GM23338 (cell line): Measurements from ENCODE around the gene SLC49A4. TPM values are rescaled to one million over a fixed set of nuclear protein-coding genes. Genes with fewer than 3 reads are reported as not detected.

ENCODE experiments used
- ATAC-seq: fragments of 200-7000 bp; cut with Tn5 transposase; 3 replicates; pipeline ENCODE4 v1.9.1; 2020
- DNase-seq: peaks from one replicate; pipeline ENCODE4 v3.0.0-alpha.2; 2015; ENCODE audit warnings: low spot score
- H2AFZ ChIP-seq: fragments of 200-600 bp; sonication (generic); 2 replicates; pipeline ENCODE4 v1.8.0; 2016; ENCODE audit warnings: antibody characterized with exemption, mild to moderate bottlenecking, moderate library complexity
- H3F3A ChIP-seq: fragments of 200-600 bp; sonication (generic); replicated peaks from 2 replicates; pipeline ENCODE4 v1.8.0; 2017; ENCODE audit warnings: antibody characterized with exemption, mixed run types, low read depth
- H3K27ac ChIP-seq: fragments of 200-600 bp; sonication (generic); 2 replicates; pipeline ENCODE4 v1.6.1; 2016; ENCODE audit warnings: low read depth
- H3K27me3 ChIP-seq: fragments of 200-600 bp; sonication (generic); 2 replicates; pipeline ENCODE4 v1.8.0; 2016; ENCODE audit warnings: mild to moderate bottlenecking, mixed run types, moderate library complexity; ENCODE audit not compliant: insufficient read depth
- H3K36me3 ChIP-seq: fragments of 200-600 bp; sonication (generic); 2 replicates; pipeline ENCODE4 v1.8.0; 2016; ENCODE audit warnings: mild to moderate bottlenecking; ENCODE audit not compliant: insufficient read depth
- H3K4me1 ChIP-seq: fragments of 200-600 bp; sonication (generic); 2 replicates; pipeline ENCODE4 v1.8.0; 2016; ENCODE audit warnings: mild to moderate bottlenecking, moderate library complexity; ENCODE audit not compliant: insufficient read depth
- H3K4me2 ChIP-seq: fragments of 200-600 bp; sonication (generic); 2 replicates; pipeline ENCODE4 v1.7.1; 2017; ENCODE audit warnings: mixed run types
- H3K4me3 ChIP-seq: fragments of 200-600 bp; sonication (generic); 2 replicates; pipeline ENCODE4 v1.6.1; 2016; ENCODE audit warnings: mixed run types
- H3K79me2 ChIP-seq: fragments of 200-600 bp; sonication (generic); replicated peaks from 2 replicates; pipeline ENCODE4 v1.8.0; 2017; ENCODE audit warnings: mild to moderate bottlenecking; ENCODE audit not compliant: insufficient read depth
- H3K9me2 ChIP-seq: fragments of 200-600 bp; sonication (generic); 2 replicates; pipeline ENCODE4 v1.8.0; 2017; ENCODE audit not compliant: insufficient read depth
- H4K20me1 ChIP-seq: fragments of 200-600 bp; sonication (generic); replicated peaks from 2 replicates; pipeline ENCODE4 v1.8.0; 2017; ENCODE audit warnings: mild to moderate bottlenecking; ENCODE audit not compliant: insufficient read depth
- H3K27ac Mint-ChIP-seq: 2 replicates; pipeline ENCODE4 v1.8.0; 2020; ENCODE audit warnings: inconsistent platforms, mild to moderate bottlenecking, moderate library complexity, mixed read lengths
- H3K27me3 Mint-ChIP-seq: 3 replicates; pipeline ENCODE4 v1.8.0; 2022; ENCODE audit warnings: low read depth, mild to moderate bottlenecking, moderate library complexity, mixed read lengths, inconsistent platforms; ENCODE audit not compliant: insufficient read depth, poor library complexity
- H3K36me3 Mint-ChIP-seq: 3 replicates; pipeline ENCODE4 v1.8.0; 2021; ENCODE audit warnings: low read depth, mild to moderate bottlenecking, inconsistent platforms, moderate library complexity, mixed read lengths
- H3K4me1 Mint-ChIP-seq: 3 replicates; pipeline ENCODE4 v1.8.0; 2020; ENCODE audit warnings: mild to moderate bottlenecking, inconsistent platforms, mixed read lengths
- H3K4me3 Mint-ChIP-seq: 3 replicates; pipeline ENCODE4 v1.8.0; 2021; ENCODE audit warnings: moderate library complexity, mild to moderate bottlenecking, inconsistent platforms, mixed read lengths
- H3K9me3 Mint-ChIP-seq: 3 replicates; pipeline ENCODE4 v1.8.0; 2020; ENCODE audit warnings: moderate library complexity, mild to moderate bottlenecking, inconsistent platforms, mixed read lengths
- ETS1 ChIP-seq: IDR thresholded peaks from 2 replicates; pipeline ENCODE4 v1.6.1; 2016; ENCODE audit warnings: antibody characterized with exemption
- JUNB ChIP-seq: IDR thresholded peaks from one replicate; pipeline ENCODE4 v1.6.1; 2016; ENCODE audit warnings: antibody characterized with exemption; ENCODE audit not compliant: unreplicated experiment
- POLR2AphosphoS5 ChIP-seq: IDR thresholded peaks from 2 replicates; pipeline ENCODE4 v1.6.1; 2016; ENCODE audit warnings: antibody characterized with exemption, low read depth
- REST ChIP-seq: IDR thresholded peaks from one replicate; pipeline ENCODE4 v1.6.1; 2018; ENCODE audit warnings: antibody characterized with exemption; ENCODE audit not compliant: unreplicated experiment
- STAT1 ChIP-seq: IDR thresholded peaks from one replicate; pipeline ENCODE4 v1.6.1; 2016; ENCODE audit warnings: antibody characterized with exemption; ENCODE audit not compliant: unreplicated experiment
- ZNF114 ChIP-seq: fragments of 250-450 bp; sonication (Bioruptor Pico); IDR thresholded peaks from 2 replicates; pipeline ENCODE4 v1.5.0; 2020; ENCODE audit warnings: mild to moderate bottlenecking, moderate library complexity
- ZNF462 ChIP-seq: fragments of 250-450 bp; sonication (Bioruptor Pico); IDR thresholded peaks from 2 replicates; pipeline ENCODE4 v1.5.0; 2020; ENCODE audit warnings: mild to moderate bottlenecking, moderate library complexity
- polyA plus RNA-seq: library from polyadenylated mRNA; unstranded; fragments of >200 nt; fragmentation: Nextera tagmentation; extraction: Ambion mirVana; gene quantifications from 2 replicates; pipeline ENCODE4 v1.2.1, GENCODE V29; 2016
- total RNA-seq: library from RNA; depleted of rRNA; stranded (reverse); fragments of >200 nt; shearing (Covaris generic); gene quantifications from 2 replicates; pipeline ENCODE4 v1.2.3, GENCODE V29; 2014

The SLC49A4 gene
- total and polyA plus RNA-seq, 2 experiments from 2014 or later: 3.7 to 16.8 TPM

DNA sequence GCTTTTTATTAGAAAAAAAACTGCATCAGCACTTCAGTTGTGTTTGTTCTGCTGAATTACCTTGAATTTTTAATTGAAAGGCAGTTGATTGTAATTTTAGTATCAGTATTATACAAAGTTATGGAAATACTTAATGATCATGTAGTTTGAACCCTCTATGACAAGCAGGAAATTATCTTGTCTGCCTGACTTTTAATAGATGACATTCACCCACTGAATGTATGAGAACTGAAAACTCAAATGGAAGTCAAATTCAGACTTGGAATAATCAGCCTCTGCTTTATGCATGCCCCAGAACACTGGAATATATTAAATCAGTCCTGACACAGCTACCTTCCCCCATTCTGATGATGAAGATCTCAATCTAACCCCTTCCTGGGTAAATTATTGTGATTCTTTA, 73.5 kb downstream of the SLC49A4 start:
- H3K9me2 ChIP-seq: no peaks in the 10 kb centered on the region
- H3K27me3 ChIP-seq: no peaks in the 10 kb centered on the region
- peaks cover 3% of the 10 kb centered on the region; the same call in 1 of the 2 replicates for H3K4me1 ChIP-seq
- no peak for ATAC-seq
- H3F3A ChIP-seq: no peaks in the 10 kb centered on the region
- Mint-ChIP-seq H3K27ac (no peak overlapping the region), H3K27me3 (no peaks in the 10 kb centered on the region), H3K9me3 (no peaks in the 10 kb centered on the region), H3K4me3 (no peak overlapping the region), H3K4me1 (peaks cover 12% of the 10 kb centered on the region; the same call in 2 of the 3 replicates), H3K36me3 (no peaks in the 10 kb centered on the region)
- DNase-seq: no peak
- H3K4me3 ChIP-seq: no peak overlapping the region
- H3K36me3 ChIP-seq: no peaks in the 10 kb centered on the region
- no peaks in the 10 kb centered on the region for H3K79me2 ChIP-seq
- TF ChIP-seq REST: no peak
- no peak for TF ChIP-seq ZNF462 (CRISPR knock-in tag)
- TF ChIP-seq JUNB: no peak
- no peak for TF ChIP-seq STAT1
- TF ChIP-seq POLR2AphosphoS5: no peak
- TF ChIP-seq ZNF114 (CRISPR knock-in tag): no peak
- TF ChIP-seq ETS1: no peak
- H3K4me2 ChIP-seq: no peak overlapping the region
- H4K20me1 ChIP-seq: no peaks in the 10 kb centered on the region
- H2AFZ ChIP-seq: no peak overlapping the region
- no peak overlapping the region; the same call in 1 of the 2 replicates for H3K27ac ChIP-seq
